ENCODE results near the gene SLC12A7.

The SLC12A7 gene

GRCh38 chr5:1099926-1100663, 11.8 kb downstream of the SLC12A7 start:
- TF ChIP-seq, protein P1, sequence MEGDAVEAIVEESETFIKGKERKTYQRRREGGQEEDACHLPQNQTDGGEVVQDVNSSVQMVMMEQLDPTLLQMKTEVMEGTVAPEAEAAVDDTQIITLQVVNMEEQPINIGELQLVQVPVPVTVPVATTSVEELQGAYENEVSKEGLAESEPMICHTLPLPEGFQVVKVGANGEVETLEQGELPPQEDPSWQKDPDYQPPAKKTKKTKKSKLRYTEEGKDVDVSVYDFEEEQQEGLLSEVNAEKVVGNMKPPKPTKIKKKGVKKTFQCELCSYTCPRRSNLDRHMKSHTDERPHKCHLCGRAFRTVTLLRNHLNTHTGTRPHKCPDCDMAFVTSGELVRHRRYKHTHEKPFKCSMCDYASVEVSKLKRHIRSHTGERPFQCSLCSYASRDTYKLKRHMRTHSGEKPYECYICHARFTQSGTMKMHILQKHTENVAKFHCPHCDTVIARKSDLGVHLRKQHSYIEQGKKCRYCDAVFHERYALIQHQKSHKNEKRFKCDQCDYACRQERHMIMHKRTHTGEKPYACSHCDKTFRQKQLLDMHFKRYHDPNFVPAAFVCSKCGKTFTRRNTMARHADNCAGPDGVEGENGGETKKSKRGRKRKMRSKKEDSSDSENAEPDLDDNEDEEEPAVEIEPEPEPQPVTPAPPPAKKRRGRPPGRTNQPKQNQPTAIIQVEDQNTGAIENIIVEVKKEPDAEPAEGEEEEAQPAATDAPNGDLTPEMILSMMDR (IDR thresholded peaks at IDR 0.05), result no peak

- TF ChIP-seq, protein P1 (IDR thresholded peaks at IDR 0.05), result no peak
Measured at GRCh38 chr5:1098986-1099597, 12.8 kb downstream of the SLC12A7 start.

- TF ChIP-seq, protein P1 (IDR thresholded peaks at IDR 0.05), result no peak
Measured at GRCh38 chr5:1097381-1097987, 14.4 kb downstream of the SLC12A7 start.

- TF ChIP-seq, protein P1 (IDR thresholded peaks at IDR 0.05), result no peak
Measured at GRCh38 chr5:1096838-1097237, 15.0 kb downstream of the SLC12A7 start.

DNA sequence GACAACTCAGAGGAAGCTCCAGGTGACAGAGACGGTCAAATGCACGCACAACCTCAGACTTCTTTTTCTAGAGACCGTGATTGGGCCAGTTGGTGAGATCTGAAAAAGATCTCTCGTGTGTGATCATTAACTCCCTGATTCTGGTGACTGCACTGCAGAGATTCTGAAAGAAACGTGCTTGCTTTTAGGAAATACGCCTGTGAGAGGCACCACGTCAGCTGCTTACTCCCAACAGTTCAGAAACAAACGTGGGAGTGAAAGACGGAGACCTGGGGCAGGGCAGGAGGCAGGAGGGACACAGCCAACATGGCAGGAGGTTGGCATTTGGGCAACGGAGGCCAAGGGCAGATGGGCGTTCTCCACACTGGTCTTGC, 15.9 kb downstream of the SLC12A7 start:
- TF ChIP-seq, protein P1 (IDR thresholded peaks at IDR 0.05), result no peak

DNA sequence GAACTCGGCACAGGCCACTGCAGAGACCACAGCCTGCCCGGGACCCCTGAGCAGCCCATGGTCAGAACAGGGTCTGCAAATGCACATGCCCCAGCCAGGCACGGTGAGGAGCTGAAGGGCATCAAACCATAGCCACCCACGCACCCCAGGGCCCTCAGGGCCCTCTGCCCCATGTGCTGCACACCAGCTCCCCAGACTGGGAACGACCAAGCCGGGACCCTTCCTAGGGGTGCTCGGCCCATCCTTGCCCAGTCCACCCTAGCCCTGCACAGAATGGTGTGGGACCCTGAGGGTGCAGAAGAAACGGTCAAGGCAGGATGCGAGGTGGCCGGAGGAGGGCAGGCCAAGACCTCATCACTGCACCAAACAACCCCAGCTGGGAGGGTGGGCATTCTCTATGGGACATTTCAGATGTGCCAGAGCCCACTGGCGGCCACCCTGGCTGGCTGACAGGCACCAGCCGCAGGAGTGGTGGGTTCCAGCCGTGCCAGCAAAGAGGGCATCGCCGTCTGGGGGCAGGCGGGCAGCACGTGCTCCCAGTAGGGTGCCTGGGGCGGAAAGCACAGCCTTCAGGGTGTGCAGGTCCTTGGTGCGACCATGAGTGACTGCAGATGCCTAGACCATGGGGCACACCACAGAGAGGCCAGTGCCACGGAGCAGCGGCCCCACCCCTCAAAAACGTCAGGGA, 16.4 kb downstream of the SLC12A7 start:
- TF ChIP-seq, protein P1 (IDR thresholded peaks at IDR 0.05), result no peak

- TF ChIP-seq, protein P1 (IDR thresholded peaks at IDR 0.05), result no peak
Measured at GRCh38 chr5:1094670-1095190, 17.1 kb downstream of the SLC12A7 start.
